ENCODE data around the gene CDC42EP4.

Gene CDC42EP4

DNA sequence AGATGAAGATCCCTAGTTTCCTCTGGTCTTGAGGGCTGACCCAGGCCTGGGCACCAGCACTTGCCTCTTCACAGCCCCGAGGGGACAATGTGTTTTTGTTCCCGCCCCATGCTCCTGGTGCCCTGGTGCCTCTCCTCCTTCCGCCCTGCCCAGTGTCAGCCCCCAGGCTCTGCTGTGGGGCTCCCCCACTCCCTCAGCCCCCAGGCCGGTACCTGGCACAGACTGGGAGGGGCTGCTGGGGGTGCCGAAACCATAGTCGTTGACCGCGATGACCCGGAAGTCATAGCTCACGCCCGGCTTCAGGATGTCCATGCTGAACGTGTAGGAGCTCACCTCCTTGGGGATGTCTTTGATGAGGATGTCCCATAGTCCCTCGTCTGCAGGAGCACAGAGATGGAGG lies 40.5 kb upstream of the CDC42EP4 start:
- DNase-seq: no peak
- Histone ChIP-seq H3K4me1 (ENCODE audit: control insufficient read depth, insufficient read depth, low read length, poor library complexity, severe bottlenecking) (no peaks in the 10 kb centered on the region), H3K36me3 (ENCODE audit: control insufficient read depth, insufficient read depth, low read length) (no peaks in the 10 kb centered on the region), H3K4me3 (ENCODE audit: insufficient read depth, low read depth, low read length, poor library complexity, severe bottlenecking) (no peak overlapping the region), H3K9me3 (ENCODE audit: control insufficient read depth, low read length) (no peaks in the 10 kb centered on the region), H3K27ac (ENCODE audit: insufficient read depth, low read length, poor library complexity, severe bottlenecking) (no peak overlapping the region), H3K27me3 (replicated peaks; ENCODE audit: control insufficient read depth, insufficient read depth, low read length, poor library complexity, severe bottlenecking) (no peaks in the 10 kb centered on the region)

DNA sequence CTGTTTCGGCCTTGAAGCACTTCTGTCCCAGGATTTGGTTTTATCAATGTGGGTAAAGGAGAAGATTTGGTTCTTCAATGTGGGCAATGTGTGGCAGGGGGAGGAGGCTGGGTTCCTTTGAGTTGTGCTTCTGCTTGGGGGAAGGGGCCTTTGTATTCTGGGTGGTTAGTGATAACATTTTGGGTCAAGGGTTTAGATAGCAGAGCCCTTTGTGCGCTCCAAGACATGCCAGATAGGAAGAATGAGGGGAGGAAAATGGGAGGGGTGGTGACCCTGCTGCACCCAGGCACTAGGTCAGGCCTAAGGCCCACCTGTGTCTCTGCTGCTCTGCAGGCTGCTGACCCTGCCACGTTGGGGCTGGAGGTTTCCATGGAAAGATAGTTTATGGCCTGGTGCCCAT lies 40.0 kb upstream of the CDC42EP4 start:
- Histone ChIP-seq H3K27me3 (replicated peaks; ENCODE audit: control insufficient read depth, insufficient read depth, low read length, poor library complexity, severe bottlenecking) (no peaks in the 10 kb centered on the region), H3K9me3 (ENCODE audit: control insufficient read depth, low read length) (no peaks in the 10 kb centered on the region), H3K4me3 (ENCODE audit: insufficient read depth, low read depth, low read length, poor library complexity, severe bottlenecking) (no peak overlapping the region), H3K36me3 (ENCODE audit: control insufficient read depth, insufficient read depth, low read length) (no peaks in the 10 kb centered on the region), H3K27ac (ENCODE audit: insufficient read depth, low read length, poor library complexity, severe bottlenecking) (no peak overlapping the region), H3K4me1 (ENCODE audit: control insufficient read depth, insufficient read depth, low read length, poor library complexity, severe bottlenecking) (no peaks in the 10 kb centered on the region)
- DNase-seq: no peak

DNA sequence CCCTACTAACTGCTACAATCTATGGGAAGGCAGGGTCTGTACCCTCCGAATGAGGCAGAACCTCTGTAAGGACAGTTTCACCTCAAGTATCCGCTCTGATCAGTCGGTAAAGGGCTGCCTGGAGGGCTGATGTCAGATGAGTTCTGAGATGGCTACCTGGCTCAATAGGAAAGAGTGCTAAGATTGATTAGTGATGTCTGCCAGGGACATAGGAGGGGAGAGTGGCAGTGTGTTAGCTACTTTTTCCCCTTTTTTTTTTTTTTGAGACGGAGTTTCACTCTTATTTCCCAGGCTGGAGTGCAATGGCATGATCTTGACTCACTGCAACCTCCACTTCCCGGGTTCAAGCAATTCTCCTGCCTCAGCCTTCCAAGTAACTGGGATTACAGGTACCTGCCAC lies 39.1 kb upstream of the CDC42EP4 start:
- Histone ChIP-seq H3K9me3 (ENCODE audit: control insufficient read depth, low read length) (no peaks in the 10 kb centered on the region), H3K4me1 (ENCODE audit: control insufficient read depth, insufficient read depth, low read length, poor library complexity, severe bottlenecking) (no peaks in the 10 kb centered on the region), H3K27me3 (replicated peaks; ENCODE audit: control insufficient read depth, insufficient read depth, low read length, poor library complexity, severe bottlenecking) (no peaks in the 10 kb centered on the region), H3K36me3 (ENCODE audit: control insufficient read depth, insufficient read depth, low read length) (no peaks in the 10 kb centered on the region), H3K27ac (ENCODE audit: insufficient read depth, low read length, poor library complexity, severe bottlenecking) (no peak overlapping the region), H3K4me3 (ENCODE audit: insufficient read depth, low read depth, low read length, poor library complexity, severe bottlenecking) (no peak overlapping the region)
- DNase-seq: no peak

DNA sequence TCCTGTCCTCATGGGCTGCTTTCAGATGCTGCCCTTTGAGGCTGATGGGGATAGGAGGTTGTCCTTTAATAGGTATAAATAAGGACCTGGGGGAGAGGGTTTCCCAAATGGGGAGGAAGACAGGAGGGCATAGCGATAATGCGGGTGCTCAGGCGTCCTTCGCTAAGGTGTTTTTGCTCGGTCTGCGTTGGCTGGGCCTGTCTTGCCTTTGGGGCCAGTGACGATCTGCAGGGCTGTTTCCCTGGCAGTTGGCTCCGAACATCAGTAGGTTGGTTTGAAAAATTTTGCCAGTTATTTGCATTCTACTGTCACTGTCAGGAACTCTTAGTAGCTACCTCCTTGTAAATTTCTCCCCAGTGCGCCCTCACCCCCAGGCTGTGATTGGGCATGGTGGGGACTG lies 37.8 kb upstream of the CDC42EP4 start:
- no peaks in the 10 kb centered on the region for H3K36me3 ChIP-seq (ENCODE audit: control insufficient read depth, insufficient read depth, low read length)
- H3K27me3 ChIP-seq (replicated peaks; ENCODE audit: control insufficient read depth, insufficient read depth, low read length, poor library complexity, severe bottlenecking): no peaks in the 10 kb centered on the region
- H3K9me3 ChIP-seq (ENCODE audit: control insufficient read depth, low read length): no peaks in the 10 kb centered on the region
- no peak for DNase-seq
- H3K27ac ChIP-seq (ENCODE audit: insufficient read depth, low read length, poor library complexity, severe bottlenecking): no peak overlapping the region
- H3K4me1 ChIP-seq (ENCODE audit: control insufficient read depth, insufficient read depth, low read length, poor library complexity, severe bottlenecking): no peaks in the 10 kb centered on the region
- H3K4me3 ChIP-seq (ENCODE audit: insufficient read depth, low read depth, low read length, poor library complexity, severe bottlenecking): no peak overlapping the region

DNA sequence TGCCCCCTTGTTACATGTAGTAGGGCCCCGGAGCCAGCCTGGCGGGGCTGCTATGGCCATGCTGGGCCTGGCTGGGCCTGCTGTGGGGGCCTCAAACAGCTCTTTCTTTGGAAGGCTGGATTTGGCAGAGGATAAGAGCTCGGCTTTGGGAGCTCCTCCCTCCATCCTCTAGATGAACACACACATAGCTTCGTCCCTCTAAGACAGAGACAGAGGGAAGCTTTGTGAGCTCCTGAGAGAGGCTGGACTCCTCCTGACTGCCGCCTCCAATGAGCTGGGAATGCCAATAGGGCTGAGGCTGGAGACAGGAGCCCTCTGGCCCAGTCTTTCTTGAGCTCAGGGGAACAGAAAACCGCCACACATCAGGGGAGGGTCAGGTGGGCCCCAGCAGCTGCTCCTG lies 37.3 kb upstream of the CDC42EP4 start:
- no peaks in the 10 kb centered on the region for H3K36me3 ChIP-seq (ENCODE audit: control insufficient read depth, insufficient read depth, low read length)
- no peak for DNase-seq
- no peaks in the 10 kb centered on the region for H3K4me1 ChIP-seq (ENCODE audit: control insufficient read depth, insufficient read depth, low read length, poor library complexity, severe bottlenecking)
- H3K9me3 ChIP-seq (ENCODE audit: control insufficient read depth, low read length): no peaks in the 10 kb centered on the region
- H3K4me3 ChIP-seq (ENCODE audit: insufficient read depth, low read depth, low read length, poor library complexity, severe bottlenecking): no peak overlapping the region
- no peaks in the 10 kb centered on the region for H3K27me3 ChIP-seq (replicated peaks; ENCODE audit: control insufficient read depth, insufficient read depth, low read length, poor library complexity, severe bottlenecking)
- H3K27ac ChIP-seq (ENCODE audit: insufficient read depth, low read length, poor library complexity, severe bottlenecking): no peak overlapping the region

DNA sequence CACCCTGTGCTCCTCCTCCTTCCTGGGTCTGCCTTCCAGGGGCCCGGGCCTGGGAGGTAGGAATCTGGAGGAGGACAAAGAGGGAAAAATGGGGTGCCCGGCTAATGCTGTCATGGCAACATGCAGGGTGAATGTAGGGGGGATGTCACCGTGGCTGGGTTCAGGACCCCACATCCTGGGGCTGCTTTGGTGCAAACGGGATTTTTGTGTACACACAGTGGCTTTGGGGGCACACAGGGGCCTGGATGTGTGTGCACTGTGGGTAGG lies 37.0 kb upstream of the CDC42EP4 start:
- Histone ChIP-seq H3K4me1 (ENCODE audit: control insufficient read depth, insufficient read depth, low read length, poor library complexity, severe bottlenecking) (no peaks in the 10 kb centered on the region), H3K9me3 (ENCODE audit: control insufficient read depth, low read length) (no peaks in the 10 kb centered on the region), H3K4me3 (ENCODE audit: insufficient read depth, low read depth, low read length, poor library complexity, severe bottlenecking) (no peak overlapping the region), H3K36me3 (ENCODE audit: control insufficient read depth, insufficient read depth, low read length) (no peaks in the 10 kb centered on the region), H3K27ac (ENCODE audit: insufficient read depth, low read length, poor library complexity, severe bottlenecking) (no peak overlapping the region), H3K27me3 (replicated peaks; ENCODE audit: control insufficient read depth, insufficient read depth, low read length, poor library complexity, severe bottlenecking) (no peaks in the 10 kb centered on the region)
- no peak for DNase-seq

DNA sequence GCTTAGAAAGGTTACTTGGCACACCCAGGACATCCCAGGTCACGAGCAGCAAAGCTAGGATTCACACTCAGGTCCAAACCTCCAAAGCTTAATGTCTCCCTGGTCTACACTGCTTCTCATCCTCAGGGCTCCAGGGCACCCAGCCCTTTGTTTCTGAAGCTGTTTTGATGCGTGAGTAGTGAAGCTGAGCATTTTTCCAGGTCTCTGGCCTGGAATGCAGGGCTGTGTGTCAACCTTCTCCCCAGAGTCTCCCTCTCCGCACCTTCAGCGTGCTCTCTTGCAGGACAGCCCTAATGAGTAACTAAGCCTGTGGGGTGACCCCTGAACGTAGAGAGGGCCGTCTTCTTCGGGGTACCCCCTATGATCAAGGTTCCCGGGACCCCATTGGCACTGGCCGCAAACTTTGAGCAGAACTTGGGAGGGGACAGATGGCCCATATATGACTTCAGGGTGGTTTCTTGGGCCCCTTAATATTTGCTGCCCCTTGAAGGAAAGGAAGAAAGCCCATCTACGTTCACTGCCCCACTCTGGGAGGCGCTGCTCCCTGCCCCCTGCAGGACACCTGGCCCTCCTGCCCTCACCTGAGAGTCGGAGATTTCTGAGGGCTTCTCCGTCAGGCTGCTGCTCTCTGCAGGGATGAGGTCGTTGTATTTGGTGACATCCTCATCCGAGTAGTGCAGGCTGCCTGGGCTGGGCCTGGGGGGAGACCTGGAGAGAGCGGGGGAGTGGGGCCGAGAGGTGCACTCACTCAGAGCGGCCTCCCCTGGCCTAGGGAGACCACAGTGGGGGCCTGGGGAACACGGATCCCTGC lies 36.4 kb upstream of the CDC42EP4 start:
- Histone ChIP-seq H3K27me3 (replicated peaks; ENCODE audit: control insufficient read depth, insufficient read depth, low read length, poor library complexity, severe bottlenecking) (no peaks in the 10 kb centered on the region), H3K36me3 (ENCODE audit: control insufficient read depth, insufficient read depth, low read length) (no peaks in the 10 kb centered on the region), H3K9me3 (ENCODE audit: control insufficient read depth, low read length) (no peaks in the 10 kb centered on the region), H3K27ac (ENCODE audit: insufficient read depth, low read length, poor library complexity, severe bottlenecking) (no peak overlapping the region), H3K4me3 (ENCODE audit: insufficient read depth, low read depth, low read length, poor library complexity, severe bottlenecking) (no peak overlapping the region), H3K4me1 (ENCODE audit: control insufficient read depth, insufficient read depth, low read length, poor library complexity, severe bottlenecking) (no peaks in the 10 kb centered on the region)
- no peak for DNase-seq

DNA sequence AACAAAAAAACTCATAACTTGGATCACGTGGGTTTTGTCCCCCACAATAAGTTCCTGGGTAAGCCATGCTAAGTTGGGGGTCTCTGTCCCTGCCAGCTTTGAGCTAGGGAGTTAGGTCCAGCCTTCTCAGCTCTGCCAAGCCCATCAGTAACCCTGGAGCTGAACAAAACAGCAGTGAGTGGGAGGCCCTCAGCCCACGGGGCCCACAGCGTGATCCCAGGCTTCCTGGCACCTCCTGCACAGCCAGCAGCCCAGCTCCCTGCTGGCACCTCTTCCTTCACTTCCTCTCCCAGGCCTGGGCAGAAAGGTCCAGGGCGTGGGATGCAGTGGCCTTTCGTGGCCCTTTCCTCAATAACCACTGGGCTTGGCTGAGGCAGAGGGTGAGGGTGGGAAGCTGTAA lies 35.5 kb upstream of the CDC42EP4 start:
- H3K36me3 ChIP-seq (ENCODE audit: control insufficient read depth, insufficient read depth, low read length): no peaks in the 10 kb centered on the region
- no peaks in the 10 kb centered on the region for H3K9me3 ChIP-seq (ENCODE audit: control insufficient read depth, low read length)
- H3K4me1 ChIP-seq (ENCODE audit: control insufficient read depth, insufficient read depth, low read length, poor library complexity, severe bottlenecking): no peaks in the 10 kb centered on the region
- no peaks in the 10 kb centered on the region for H3K27me3 ChIP-seq (replicated peaks; ENCODE audit: control insufficient read depth, insufficient read depth, low read length, poor library complexity, severe bottlenecking)
- H3K27ac ChIP-seq (ENCODE audit: insufficient read depth, low read length, poor library complexity, severe bottlenecking): no peak overlapping the region
- no peak overlapping the region for H3K4me3 ChIP-seq (ENCODE audit: insufficient read depth, low read depth, low read length, poor library complexity, severe bottlenecking)
- no peak for DNase-seq

DNA sequence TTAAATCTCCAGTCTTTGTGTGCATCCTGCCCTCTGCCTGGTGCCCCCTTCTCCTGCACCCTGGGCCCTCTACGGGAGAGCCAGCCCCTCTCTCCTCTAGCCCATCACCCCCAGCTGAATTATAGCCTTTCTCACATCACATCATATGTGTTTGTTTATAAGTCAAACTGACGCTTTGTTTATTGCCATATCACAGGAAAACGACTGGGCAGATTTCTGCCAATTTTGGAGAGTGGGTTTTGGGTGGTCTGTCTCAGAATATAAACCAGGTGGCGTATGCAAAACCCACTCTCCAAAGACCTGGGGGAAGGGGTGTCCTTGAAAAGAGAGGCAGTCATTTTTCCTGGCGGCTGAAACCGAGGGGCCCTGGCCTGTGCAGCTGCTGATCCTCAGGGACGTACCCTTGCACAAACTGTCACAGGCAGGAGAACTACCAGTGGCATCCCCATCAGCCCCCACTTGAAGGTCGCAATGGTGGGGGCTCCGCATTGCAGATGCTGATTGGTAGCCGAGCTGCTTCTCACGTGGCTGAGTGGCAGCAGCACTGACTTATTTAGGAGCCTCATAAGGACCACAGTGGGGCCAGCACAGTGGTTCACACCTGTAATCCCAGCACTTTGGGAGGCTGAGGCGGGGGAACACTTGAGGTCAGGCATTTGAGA lies 34.8 kb upstream of the CDC42EP4 start:
- Histone ChIP-seq H3K27me3 (replicated peaks; ENCODE audit: control insufficient read depth, insufficient read depth, low read length, poor library complexity, severe bottlenecking) (no peaks in the 10 kb centered on the region), H3K27ac (ENCODE audit: insufficient read depth, low read length, poor library complexity, severe bottlenecking) (no peak overlapping the region), H3K36me3 (ENCODE audit: control insufficient read depth, insufficient read depth, low read length) (no peaks in the 10 kb centered on the region), H3K4me1 (ENCODE audit: control insufficient read depth, insufficient read depth, low read length, poor library complexity, severe bottlenecking) (no peaks in the 10 kb centered on the region), H3K4me3 (ENCODE audit: insufficient read depth, low read depth, low read length, poor library complexity, severe bottlenecking) (no peak overlapping the region), H3K9me3 (ENCODE audit: control insufficient read depth, low read length) (no peaks in the 10 kb centered on the region)
- DNase-seq: no peak

DNA sequence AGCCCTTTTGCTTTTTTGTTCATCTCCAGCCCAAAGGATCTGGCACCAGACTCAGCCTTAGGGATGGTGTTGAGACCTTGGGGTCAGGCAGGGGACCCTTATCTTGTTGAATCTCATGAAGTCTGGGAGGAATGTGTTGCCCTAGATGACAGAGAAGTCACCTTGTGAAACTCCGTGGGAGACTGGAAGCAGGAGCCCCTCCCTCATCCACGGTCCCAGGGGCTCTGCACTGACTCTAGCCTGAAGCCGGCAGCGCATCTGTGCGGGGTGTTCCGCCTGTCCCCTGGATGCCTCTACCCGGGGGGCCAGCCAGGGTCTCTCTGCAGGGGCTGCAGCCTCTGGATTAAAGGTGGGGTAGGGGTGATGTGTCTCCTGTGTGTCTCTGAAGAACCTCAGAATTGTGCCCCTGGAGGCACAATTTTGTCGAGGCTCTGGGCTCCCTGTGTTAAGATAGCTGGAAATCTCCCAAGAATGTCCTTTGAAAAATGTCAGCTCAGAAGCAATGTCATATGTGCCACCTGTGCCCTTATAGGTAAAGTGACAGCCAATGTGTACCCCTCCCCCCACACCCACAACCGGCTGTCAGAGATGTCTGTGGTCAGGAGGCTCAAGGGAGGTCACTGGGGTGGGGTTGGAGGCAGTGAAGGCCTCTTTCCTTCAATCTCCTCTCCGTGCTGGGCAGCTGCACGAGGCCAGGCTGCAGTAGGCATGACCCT lies 32.1 kb upstream of the CDC42EP4 start:
- Histone ChIP-seq H3K4me3 (ENCODE audit: insufficient read depth, low read depth, low read length, poor library complexity, severe bottlenecking) (no peak overlapping the region), H3K36me3 (ENCODE audit: control insufficient read depth, insufficient read depth, low read length) (no peaks in the 10 kb centered on the region), H3K27me3 (replicated peaks; ENCODE audit: control insufficient read depth, insufficient read depth, low read length, poor library complexity, severe bottlenecking) (no peaks in the 10 kb centered on the region), H3K4me1 (ENCODE audit: control insufficient read depth, insufficient read depth, low read length, poor library complexity, severe bottlenecking) (no peaks in the 10 kb centered on the region), H3K9me3 (ENCODE audit: control insufficient read depth, low read length) (no peaks in the 10 kb centered on the region), H3K27ac (ENCODE audit: insufficient read depth, low read length, poor library complexity, severe bottlenecking) (no peak overlapping the region)
- no peak for DNase-seq

All from effector memory CD4-positive, alpha-beta T cell (primary cell).